NAMALWA (cell line): ENCODE data around the gene CDK11A.
A peak's percentile ranks its signal among the peaks of the same experiment; 100 is the strongest.

Experiments
- DNase-seq: peaks from one replicate; pipeline ENCODE4 v3.0.0-alpha.2; 2015; ENCODE audit warnings: low spot score

The CDK11A gene

DNA sequence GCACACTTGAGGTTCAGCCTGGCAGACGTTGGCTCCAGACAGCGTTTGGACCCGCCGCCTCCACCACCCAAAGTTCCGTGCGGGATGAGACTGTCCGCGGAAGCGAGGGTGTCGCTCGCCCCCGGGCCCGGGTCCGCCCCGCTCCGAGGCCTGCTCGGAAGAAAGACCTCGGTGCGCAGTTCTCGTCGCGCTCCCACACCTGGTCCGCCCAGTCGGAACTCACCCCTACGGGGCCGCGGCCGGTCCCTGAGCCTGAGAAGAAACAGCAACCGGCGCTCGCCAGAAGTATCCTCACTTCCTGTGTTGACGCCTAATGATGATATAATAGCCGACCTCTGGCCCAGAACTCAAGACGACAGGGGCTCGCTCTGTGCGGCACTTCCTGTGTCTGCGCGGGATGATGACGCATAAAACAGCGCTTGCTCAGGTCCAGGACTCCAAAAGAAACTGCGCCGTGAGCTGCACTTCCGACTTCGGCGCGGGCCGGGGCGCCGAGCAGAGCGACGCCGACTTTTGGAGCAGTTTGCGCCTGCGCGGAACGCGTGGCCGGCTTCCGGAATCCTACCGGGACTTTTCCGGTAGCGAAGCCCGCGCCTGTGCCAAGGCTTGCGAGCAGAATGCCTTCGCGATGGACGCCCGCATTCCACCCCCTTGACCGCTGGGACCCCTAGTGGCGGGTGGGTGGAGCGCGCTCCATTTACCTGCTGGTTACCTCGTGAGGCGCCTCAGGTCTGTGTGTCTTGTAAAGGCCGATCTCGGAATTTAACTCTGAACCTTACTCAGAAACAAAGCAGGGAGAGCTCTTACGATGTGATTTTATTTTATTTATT, at the start of gene CDK11A:
Gene CDK11A (minus strand): TSS at position 323 of the 830 bp plus-strand sequence. CDS start 1,539 bp downstream, outside the sequence.
- DNase-seq: peak; percentile 100

DNA sequence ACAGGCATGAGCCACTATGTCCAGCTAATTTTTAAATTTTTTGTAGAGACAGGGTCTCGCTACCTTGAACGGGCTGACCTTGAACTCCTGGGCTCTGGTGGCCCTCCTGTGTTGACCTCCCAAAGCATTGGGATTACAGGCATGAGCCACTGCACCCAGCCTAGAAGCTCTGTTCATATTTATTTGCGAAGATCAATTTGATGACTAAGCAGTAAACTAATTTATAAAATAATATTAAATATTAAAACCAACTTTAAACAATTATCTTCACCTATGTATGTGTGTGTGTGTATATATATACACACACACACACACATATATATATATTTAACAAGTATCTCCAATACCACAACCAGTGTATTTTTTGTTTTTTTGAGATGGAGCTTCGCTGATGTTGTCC, 49.7 kb upstream of the CDK11A start:
- no peak for DNase-seq

DNA sequence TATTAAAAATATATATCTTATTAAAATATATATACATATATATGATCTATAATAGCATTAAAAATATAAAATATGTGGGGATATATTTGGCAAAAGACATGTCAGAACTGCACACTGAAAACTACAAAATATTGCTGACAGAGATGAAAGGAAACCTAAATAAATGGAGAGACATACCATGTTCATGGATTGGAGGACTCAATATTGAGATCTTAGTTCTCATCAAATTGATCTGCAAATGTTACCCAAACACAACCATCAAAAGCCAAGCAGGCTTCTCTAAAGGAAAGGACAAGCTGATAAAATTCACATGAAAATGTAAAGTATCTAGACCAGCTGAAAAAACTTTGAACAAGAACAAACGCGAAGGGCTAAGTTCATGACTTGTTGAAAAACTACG, 46.9 kb upstream of the CDK11A start:
- DNase-seq: no peak

GRCh38 chr1:1770102-1770501, 45.9 kb upstream of the CDK11A start:
- DNase-seq: no peak

DNA sequence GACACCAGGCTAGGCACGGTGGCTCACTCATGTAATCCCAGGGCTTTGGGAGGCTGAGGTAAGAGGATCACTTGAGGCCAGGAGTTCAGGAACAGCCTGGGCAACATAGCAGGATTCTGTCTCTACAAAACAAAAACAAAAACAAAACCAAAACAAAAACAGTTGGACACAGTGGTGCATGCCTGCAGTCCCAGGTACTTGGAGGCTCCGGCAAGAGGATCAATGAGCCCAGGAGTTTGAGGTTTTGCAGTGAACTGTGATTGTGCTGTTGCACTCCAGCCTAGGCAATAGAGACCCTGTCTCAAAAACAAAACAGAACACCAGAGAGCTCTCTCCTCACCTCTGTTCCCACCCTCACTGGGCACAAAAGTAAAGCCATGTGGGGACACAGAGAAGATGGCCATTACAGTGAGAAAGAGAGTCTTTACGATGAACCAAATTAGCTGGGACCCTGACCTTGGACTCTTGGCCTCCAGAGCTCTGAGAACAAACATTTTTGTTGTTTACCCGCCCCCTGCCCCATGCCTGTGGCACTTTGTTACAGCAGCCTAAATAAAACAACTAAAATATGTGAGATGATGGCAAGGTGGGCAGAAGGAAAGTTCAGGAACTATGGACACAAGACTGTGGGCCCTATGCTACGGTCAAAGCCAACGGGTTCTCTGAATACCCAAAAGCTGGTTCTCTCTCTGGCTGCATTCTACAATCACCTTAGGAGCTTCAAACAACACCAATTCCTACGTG, 44.3 kb upstream of the CDK11A start:
- no peak for DNase-seq

DNA sequence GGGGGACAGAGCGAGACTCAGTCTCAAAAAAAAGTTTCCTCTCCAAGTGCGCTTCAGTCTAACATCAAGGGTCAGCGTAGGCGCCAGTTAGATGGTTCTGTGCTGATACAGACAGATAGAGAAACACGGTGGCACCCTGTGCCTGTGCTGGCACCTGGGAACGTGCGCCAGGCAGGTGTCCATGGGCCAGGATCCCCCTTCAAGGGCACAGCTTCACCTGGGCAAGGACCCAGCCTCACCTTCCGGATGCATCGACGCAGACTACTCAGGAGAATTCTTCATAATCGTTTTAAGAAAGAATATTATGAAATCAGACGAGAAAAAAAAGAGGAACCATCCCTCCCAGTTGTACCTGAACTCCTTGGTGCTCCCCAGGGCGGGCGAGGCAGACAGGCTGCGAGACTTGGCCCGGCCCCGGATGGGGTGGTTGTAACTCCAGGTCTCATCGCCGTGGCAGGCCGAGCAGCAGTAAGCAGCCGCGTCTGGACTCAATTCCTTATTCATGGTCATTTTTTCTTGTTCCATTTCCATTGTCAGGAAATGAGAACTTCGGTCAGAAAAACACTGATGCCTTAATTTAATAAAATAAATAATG, 40.8 kb upstream of the CDK11A start:
- DNase-seq: no peak

DNA sequence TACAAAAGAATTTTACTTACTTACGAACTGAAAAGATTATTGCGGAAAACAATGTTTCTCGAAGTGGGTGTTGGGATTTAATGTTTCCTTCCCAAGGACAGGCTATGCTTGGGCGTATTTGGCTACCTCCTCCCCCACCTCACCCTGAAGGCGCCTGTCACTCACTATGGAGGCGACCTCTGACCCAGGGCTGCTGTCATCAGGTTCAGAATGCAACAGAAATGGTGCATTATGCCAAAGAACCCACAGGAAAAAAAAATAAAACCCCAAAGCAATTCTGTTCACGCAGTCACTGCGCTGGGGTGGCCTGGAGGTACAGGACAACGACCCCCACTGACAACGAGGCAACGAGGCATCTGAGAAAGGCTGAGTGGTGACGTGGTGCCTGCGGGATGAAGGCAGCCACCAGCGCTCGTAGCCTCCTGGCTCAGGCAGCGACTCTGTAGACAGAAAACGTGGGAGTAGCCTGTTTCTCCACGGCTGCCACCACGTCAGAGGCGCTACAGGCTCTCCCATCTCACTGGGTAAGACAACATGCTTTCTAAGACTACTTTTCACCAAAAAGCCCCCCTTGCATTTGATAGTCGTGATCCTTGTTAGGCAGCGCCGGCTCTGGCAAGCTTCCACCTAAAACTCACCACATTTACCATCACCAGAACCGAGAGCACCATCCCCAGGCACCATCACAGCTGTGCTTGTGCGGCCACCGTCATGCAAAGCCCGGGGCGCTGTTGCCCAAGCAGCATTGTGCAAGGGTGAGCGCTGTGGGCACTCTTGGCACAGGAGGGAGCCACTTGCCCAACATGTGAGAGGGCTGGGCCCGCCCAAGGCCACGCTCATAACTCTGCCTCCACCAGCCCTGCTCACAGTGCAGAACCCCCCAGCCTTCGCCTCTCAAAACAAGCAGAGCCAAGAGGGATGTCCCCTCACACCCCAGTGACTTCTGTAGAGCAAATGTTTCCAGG, 39.8 kb upstream of the CDK11A start:
- DNase-seq: no peak

GRCh38 chr1:1761504-1762376, 37.6 kb upstream of the CDK11A start:
- DNase-seq: no peak

DNA sequence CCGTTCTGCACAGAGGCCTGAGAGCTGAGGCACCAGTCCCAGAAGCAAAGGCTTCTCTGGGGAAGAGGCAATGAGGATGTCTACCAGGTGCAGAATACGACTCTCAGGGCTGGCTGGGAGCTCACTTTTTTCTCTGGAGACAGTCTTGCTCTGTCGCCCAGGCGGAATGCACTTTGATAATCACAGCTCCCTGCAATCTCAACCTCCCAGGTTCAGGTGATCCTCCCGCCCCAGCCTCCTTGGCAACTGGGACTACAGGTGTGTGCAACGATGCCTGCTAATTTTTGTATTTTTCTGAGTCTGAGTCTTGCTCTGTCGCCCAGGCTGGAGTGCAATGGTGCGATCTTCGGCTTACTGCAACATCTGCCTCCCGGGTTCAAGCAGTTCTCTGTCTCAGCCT, 36.6 kb upstream of the CDK11A start:
- DNase-seq: peak; percentile 35

- DNase-seq: no peak
Measured at GRCh38 chr1:1760345-1760650, 36.1 kb upstream of the CDK11A start.

DNA sequence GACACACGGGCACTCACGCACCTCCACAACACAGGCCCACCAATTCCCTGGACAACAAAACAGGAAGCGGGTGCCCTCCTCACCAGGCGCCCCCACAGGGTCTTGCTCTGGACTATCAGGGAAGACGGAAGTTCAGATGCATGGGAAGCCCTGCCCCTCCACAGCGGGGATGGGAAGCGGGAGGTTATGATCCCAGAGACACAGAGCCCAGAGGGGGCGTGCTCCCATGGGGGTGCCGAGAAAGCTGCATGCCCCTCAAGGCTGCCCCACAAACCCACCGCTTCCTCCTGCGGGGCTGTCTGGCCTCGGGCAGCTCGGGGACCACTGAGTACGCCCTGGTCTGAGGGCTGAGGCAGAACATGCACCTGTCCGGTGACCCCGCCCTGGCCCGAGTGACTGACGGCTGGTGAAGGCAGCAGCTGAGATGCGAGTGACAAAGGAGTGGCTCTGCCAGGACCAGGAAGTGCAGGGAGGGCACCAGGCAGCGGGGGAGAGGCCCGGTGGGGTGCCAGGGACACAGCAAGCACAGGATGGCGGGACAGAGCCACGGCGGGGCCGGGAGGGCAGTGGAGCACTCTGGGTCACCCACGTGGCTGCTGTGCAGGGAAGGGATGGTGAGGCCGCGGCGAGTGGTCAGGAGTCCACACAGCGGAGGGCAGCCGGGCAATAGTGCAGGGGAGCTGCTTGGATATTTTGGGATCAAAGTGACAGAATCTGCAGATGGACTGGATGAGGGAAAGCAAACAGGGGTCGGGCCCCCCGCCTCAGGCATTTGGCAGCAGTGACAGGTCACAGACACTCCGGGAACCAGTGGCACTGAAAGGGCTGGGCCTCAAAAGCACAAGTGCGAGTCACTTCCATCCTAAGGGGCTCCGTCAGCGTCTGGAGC, 35.5 kb upstream of the CDK11A start:
- DNase-seq: no peak

DNA sequence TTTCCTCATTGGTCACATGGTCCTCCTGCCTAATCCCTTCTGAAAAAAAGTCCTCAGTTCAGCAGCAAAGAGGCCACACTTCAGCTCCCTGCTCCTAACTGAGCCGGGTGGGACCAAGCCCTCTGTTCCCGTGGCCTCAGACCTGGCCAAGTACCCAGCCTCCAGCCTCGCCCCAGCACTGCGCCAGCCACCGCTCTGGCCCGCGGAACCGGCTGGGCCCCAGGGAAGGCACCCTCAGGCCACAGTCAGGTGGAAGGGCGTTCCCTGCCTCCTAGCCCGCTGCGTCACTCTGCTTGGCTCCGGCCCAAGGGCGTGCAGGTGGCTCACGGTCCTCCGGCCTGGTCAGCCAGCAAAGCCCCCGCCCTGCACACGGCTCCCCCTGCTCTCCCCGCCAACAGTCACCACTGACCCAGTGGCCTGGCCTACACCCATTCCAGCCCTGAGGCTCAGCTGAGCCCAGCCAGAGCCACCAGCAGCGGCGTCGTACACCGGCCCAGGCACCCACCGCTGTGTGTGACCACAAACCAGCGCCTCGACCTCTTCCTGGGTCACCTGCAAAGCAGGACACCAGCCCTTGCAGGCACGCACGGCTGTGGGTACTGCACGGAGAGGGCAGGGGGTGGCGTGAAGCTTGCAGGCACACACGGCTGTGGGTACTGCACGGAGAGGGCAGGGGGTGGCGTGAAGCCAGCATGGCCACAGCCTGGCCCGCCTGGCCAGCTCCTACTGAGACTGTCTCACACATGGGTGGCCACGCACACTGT, 34.7 kb upstream of the CDK11A start:
- DNase-seq: no peak

- no peak for DNase-seq
Measured at GRCh38 chr1:1758059-1758621, 34.0 kb upstream of the CDK11A start.

DNA sequence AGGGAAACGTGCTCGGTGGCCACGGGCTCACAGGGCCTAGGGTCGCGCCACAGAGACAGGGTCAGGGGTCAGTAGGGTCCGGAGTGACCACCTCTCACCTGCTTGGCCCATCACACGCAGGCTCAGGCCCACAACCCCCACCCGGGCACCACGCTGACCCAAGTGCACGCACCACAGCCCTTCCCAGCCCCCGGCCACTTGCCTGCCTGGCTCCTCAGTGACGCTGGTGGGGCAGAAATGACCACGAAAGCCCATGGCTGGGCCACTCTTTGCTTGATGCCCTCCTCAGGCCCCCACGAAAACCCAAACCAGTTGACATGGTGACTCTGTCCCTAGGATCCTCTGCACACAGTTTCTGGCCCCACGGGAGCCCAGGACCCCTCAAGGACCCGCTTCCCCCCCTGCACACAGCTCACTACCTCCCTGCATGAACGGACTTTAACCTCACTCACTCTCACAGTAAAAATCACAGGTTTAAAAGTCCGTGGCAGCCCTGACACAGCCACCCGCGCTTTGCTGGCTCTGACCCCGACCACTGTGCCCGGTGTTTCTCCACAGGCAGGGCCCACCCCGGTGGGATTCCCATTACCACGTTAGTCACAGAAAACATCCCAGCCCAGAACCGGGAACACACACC, 33.4 kb upstream of the CDK11A start:
- no peak for DNase-seq

DNA sequence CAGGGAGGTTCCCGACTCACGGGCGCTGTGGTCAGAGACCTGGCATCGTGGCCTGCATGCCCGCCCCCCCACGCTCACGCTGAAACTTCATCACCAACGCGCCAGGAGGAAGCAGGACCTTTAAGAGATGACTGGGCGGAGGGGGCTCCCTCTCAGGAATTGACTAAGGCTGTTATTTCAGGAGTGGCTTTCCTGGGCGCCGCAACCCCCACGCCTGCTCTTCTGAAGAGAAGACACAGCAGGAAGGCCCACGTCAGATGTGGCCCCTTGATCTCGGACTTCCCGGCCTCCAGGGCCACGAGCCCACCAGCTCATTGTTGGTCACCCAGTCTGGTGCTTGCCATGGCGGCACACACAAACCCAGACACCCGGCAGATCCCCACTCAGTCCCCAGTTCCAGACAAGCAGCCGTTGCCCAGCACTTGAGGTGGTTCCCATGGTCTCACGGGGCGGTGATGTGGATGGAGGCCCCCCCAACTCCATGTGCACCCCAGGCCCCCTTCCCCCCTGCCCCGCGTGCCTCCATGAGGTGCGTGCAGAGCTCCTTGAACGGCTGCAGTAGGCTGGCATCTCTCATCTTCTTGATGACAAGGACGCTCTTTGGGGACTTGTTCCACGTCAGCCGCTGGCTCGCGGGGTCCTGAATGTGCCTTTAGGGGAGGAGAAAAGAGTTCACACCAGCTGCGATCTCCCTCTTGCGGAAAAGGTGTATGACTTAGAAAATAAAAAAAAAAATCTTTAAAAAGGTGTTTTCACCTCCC, 32.7 kb upstream of the CDK11A start:
- no peak for DNase-seq

DNA sequence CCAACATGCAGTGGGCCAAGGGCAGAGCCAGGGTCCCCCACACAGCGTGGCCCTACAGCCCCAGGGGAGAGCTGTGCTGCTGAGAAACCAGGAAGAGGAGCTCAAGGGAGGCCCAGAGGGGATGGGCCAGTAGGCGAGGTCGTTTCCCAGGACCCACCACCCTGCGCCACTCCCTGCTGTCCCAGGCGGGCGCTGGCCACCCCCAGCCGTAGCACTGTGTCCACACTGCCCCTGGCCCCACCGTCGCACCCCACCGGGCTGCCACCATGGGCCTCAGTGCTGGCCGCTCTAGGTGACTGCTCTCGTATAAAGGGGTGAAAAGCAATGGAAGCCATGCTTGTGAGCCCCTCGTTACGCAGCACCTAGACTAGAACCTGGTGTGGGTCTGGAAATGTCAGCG, 31.7 kb upstream of the CDK11A start:
- no peak for DNase-seq

DNA sequence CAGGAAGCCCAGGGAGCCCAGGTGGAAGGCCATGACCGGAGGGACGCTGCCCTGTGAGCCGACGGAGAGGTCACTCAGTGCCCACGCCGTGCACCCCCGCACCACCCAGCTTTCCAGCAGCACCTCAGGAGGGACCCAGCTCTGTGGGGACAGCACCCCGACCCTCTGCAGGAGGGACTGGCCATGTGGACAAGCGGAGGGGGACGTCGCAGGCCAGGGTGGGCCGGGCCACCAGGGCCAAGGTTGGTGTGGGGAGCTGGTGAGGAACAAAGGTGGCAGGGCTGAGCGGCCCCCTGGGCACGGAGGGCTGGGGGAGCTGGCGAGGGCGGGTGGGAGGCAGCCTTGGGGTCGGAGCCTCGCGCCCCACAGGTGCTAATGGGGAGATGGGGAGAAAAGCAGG, 31.3 kb upstream of the CDK11A start:
- DNase-seq: no peak
